Fibroblast of mammary gland (primary cell): Measurements from ENCODE around the gene SEPTIN2.
"Not testable (repeated sequence)": the region's sequence is repeated elsewhere in the genome, so short reads cannot be mapped to it uniquely, and the experiment has no call there.

Experiments
- DNase-seq: peaks from one replicate; pipeline ENCODE4 v3.0.0-alpha.2; 2010; ENCODE audit warnings: low read depth
- H3K4me3 ChIP-seq: 2 replicates; pipeline ENCODE4 v1.5.1; 2011; ENCODE audit warnings: low read depth, mild to moderate bottlenecking, low read length, moderate library complexity; ENCODE audit not compliant: control insufficient read depth
- CTCF ChIP-seq: conservative IDR thresholded peaks from 2 replicates; pipeline ENCODE4 v1.5.1; 2011; ENCODE audit warnings: low read depth, low read length, inconsistent platforms; ENCODE audit not compliant: control insufficient read depth, insufficient read depth

Gene SEPTIN2

GRCh38 chr2:241390301-241391206 lies 74.8 kb downstream of the SEPTIN2 start:
- DNase-seq = no peak
- no peak overlapping the region for H3K4me3 ChIP-seq
- TF ChIP-seq CTCF = no peak

- peak; percentile 41 for DNase-seq
- no peak overlapping the region for H3K4me3 ChIP-seq
- TF ChIP-seq CTCF = peak; percentile 40
Observed at GRCh38 chr2:241391892-241392665, 76.4 kb downstream of the SEPTIN2 start.

GRCh38 chr2:241392753-241393152 lies 77.0 kb downstream of the SEPTIN2 start:
- not testable (repeated sequence) for DNase-seq, H3K4me3 ChIP-seq

- H3K4me3 ChIP-seq = no peak overlapping the region
- TF ChIP-seq CTCF = no peak
- DNase-seq = no peak
Observed at GRCh38 chr2:241393524-241394196, 77.9 kb downstream of the SEPTIN2 start.

GRCh38 chr2:241396809-241397208 lies 81.1 kb downstream of the SEPTIN2 start:
- H3K4me3 ChIP-seq, DNase-seq: not testable (repeated sequence)

- no peak for DNase-seq
- TF ChIP-seq CTCF = no peak
- H3K4me3 ChIP-seq = no peak overlapping the region
Observed at GRCh38 chr2:241399941-241400922, 84.5 kb downstream of the SEPTIN2 start.
